ENCODE results near the gene PFKFB1. TPM values are rescaled to one million over a fixed set of nuclear protein-coding genes. Genes with fewer than 3 reads are reported as not detected.

PFKFB1 gene
- total and polyA plus RNA-seq, 2 experiments from 2014 or later, result 0.59 to 2.1 TPM

Small RNA genes lying within 50 kb of the gene (small RNA-seq; reads per million reads assigned to genes)
- gene RF00614, result not detected

Other genes starting within 250 kb of the PFKFB1 start
- gene ITIH6, start 195.9 kb downstream of the PFKFB1 start, total RNA-seq, result not detected in 2 replicates
- not detected in 2 replicates for gene ITIH6, start 195.9 kb downstream of the PFKFB1 start, polyA plus RNA-seq
- 475 and 509 TPM in 2 replicates for gene MAGED2, start 186.4 kb downstream of the PFKFB1 start, total RNA-seq
- gene MAGED2, start 186.4 kb downstream of the PFKFB1 start, polyA plus RNA-seq, result 612 and 645 TPM in 2 replicates
- 46.2 and 53.5 TPM in 2 replicates for gene TRO, start 73.4 kb downstream of the PFKFB1 start, total RNA-seq
- gene TRO, start 73.4 kb downstream of the PFKFB1 start, polyA plus RNA-seq, result 65.7 and 89.2 TPM in 2 replicates
- gene APEX2, start 6.2 kb upstream of the PFKFB1 start, total RNA-seq, result 11.5 and 13.8 TPM in 2 replicates
- gene APEX2, start 6.2 kb upstream of the PFKFB1 start, polyA plus RNA-seq, result 19.1 and 19.9 TPM in 2 replicates
- gene ALAS2, start 36.8 kb upstream of the PFKFB1 start, total RNA-seq, result 0.36 TPM in 1 of 2 replicates, not detected in the other
- gene ALAS2, start 36.8 kb upstream of the PFKFB1 start, polyA plus RNA-seq, result not detected in 2 replicates
- gene PAGE2B, start 80.8 kb upstream of the PFKFB1 start, total RNA-seq, result not detected in 2 replicates
- gene PAGE2B, start 80.8 kb upstream of the PFKFB1 start, polyA plus RNA-seq, result 0.45 TPM in 1 of 2 replicates, not detected in the other
- not detected in 2 replicates for gene PAGE2, start 94.8 kb upstream of the PFKFB1 start, total RNA-seq
- not detected in 2 replicates for gene PAGE2, start 94.8 kb upstream of the PFKFB1 start, polyA plus RNA-seq
- not detected in 2 replicates for gene PAGE5, start 226.2 kb upstream of the PFKFB1 start, total RNA-seq
- gene PAGE5, start 226.2 kb upstream of the PFKFB1 start, polyA plus RNA-seq, result not detected in 2 replicates

All from hepatocyte (in vitro differentiated cells).